Measurements from ENCODE around the gene LCLAT1. TPM values are rescaled to one million over a fixed set of nuclear protein-coding genes. Genes with fewer than 3 reads are reported as not detected.

Gene LCLAT1
- total RNA-seq, result 5.9 and 22.2 TPM in 2 replicates

DNA sequence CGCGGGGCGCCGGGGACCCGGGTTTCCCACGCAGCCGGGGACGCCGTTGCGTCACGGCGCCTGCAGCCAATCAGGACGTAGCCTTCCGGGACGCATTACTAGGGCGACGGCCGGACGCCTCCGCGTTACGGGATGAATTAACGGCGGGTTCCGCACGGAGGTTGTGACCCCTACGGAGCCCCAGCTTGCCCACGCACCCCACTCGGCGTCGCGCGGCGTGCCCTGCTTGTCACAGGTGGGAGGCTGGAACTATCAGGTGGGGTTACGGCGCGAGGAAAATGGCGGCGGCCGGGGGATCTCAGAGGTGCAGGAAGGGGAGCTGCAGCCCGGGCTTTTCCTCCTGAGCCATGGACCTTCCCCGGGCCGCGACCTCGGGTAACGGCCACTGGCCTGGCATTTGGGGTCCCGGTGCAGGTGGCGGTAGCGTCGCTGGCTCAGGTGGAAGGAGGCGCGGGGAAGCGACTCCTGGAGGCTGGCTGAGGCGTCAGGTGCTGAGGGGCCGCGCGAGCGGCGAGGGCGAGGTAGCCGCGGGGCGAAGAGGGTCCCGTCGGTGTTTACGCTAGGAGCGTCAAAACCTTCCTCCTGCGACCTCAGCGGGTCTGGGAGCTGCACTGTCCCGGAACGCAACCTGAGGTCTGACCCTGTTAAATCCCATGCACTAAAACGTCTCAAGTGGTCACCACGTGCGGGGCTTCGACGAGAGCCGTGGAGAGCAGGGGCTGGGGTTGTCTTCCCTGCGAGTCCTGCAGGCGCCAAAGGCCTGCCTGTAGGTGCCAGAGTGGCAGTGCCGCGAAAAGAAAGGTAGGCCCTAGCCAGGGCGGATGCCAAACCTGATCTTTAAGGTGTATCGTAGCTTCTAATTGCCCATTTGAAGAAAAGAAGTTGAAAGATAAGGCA lies at the start of gene LCLAT1:
Gene LCLAT1, plus strand, starts transcription at position 98 of the 897 bp plus-strand sequence. CDS start 78,345 bp downstream, outside the sequence.

Small RNA genes lying within 50 kb of the gene (small RNA-seq; reads per million reads assigned to genes)
- not detected for gene AC073255.1

Other genes with a start within 250 kb of the LCLAT1 start
- gene LBH, start 215.7 kb upstream of the LCLAT1 start, total RNA-seq, result 30.2 and 98.8 TPM in 2 replicates

All from placental epithelial cell (primary cell).